ENCODE results near the gene HPCAL1. TPM values are rescaled to one million over a fixed set of nuclear protein-coding genes. Genes with fewer than 3 reads are reported as not detected.

HPCAL1 gene
- total and polyA plus RNA-seq, 2 donors (not counting 3 experiments of a cell fraction or from before 2014, with no cell fraction given), result 56.5 to 77.4 TPM

GRCh38 chr2:10279946-10280463, 22.7 kb upstream of the HPCAL1 start:
- H3K4me1 ChIP-seq (ENCODE audit: control insufficient read depth, extremely low read depth, insufficient read depth, low read length), result peaks cover 17% of the 10 kb centered on the region
- no peaks in the 10 kb centered on the region for H4K20me1 ChIP-seq (replicated peaks; ENCODE audit: control insufficient read depth, extremely low read depth, insufficient read depth, low read length)
- H3K4me2 ChIP-seq (ENCODE audit: insufficient read depth, low read length), result no peak overlapping the region
- dilution Hi-C loops (cut with MboI; ENCODE audit: extremely low pct_ligation_motif_present, low sequenced_read_pairs) (no loop called here), intact Hi-C loops (cut with micrococcal nuclease) (no loop called here)
- no peaks in the 10 kb centered on the region for H3K36me3 ChIP-seq (ENCODE audit: control insufficient read depth in 2 of 2, extremely low read depth in 1 of 2, insufficient read depth in 2 of 2, low read length in 2 of 2)
- no peak overlapping the region for H2AFZ ChIP-seq (ENCODE audit: low read depth, low read length)
- DNase-seq (ENCODE audit: low read depth, low spot score) (no peak), FAIRE-seq (no peak)
- ChIA-PET CTCF (interaction anchor here (0.8 to 1.4 kb wide), 3 partner anchors 124 to 155 kb away, joined by 3 to 4 read pairs (median 3); no protein-coding TSS in a partner anchor), POLR2A (no interaction called here)
- TF ChIP-seq, protein P1, sequence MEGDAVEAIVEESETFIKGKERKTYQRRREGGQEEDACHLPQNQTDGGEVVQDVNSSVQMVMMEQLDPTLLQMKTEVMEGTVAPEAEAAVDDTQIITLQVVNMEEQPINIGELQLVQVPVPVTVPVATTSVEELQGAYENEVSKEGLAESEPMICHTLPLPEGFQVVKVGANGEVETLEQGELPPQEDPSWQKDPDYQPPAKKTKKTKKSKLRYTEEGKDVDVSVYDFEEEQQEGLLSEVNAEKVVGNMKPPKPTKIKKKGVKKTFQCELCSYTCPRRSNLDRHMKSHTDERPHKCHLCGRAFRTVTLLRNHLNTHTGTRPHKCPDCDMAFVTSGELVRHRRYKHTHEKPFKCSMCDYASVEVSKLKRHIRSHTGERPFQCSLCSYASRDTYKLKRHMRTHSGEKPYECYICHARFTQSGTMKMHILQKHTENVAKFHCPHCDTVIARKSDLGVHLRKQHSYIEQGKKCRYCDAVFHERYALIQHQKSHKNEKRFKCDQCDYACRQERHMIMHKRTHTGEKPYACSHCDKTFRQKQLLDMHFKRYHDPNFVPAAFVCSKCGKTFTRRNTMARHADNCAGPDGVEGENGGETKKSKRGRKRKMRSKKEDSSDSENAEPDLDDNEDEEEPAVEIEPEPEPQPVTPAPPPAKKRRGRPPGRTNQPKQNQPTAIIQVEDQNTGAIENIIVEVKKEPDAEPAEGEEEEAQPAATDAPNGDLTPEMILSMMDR (IDR thresholded peaks at IDR 0.05; ENCODE audit: extremely low read depth in 1 of 2, insufficient read depth in 1 of 2, low read depth in 1 of 2, low read length in 2 of 2), result no peak
- TF ChIP-seq EZH2 (IDR thresholded peaks at IDR 0.05; ENCODE audit: borderline replicate concordance, low read depth, low read length, severe bottlenecking) (no peak), POLR2A (IDR thresholded peaks at IDR 0.05; ENCODE audit: low read depth, low read length) (no peak), JUN (IDR thresholded peaks at IDR 0.05; ENCODE audit: borderline replicate concordance, insufficient read depth, insufficient read length, low read depth) (no peak), GATA2 (IDR thresholded peaks at IDR 0.05; ENCODE audit: insufficient read depth, insufficient read length, low read depth, low read length) (no peak), MAX (IDR thresholded peaks at IDR 0.05; ENCODE audit: insufficient read depth, insufficient read length) (no peak), POLR2AphosphoS5 (IDR thresholded peaks at IDR 0.05; ENCODE audit: insufficient read depth, low read depth, low read length) (no peak), FOS (IDR thresholded peaks at IDR 0.05; ENCODE audit: borderline replicate concordance, insufficient read depth, low read length) (no peak), MYC (IDR thresholded peaks at IDR 0.05; ENCODE audit: low read depth, low read length) (no peak)
- no peaks in the 10 kb centered on the region for H3K9me3 ChIP-seq (replicated peaks; ENCODE audit: control insufficient read depth, insufficient read depth, low read length)
- no peaks in the 10 kb centered on the region for H3K9me1 ChIP-seq (replicated peaks; ENCODE audit: control insufficient read depth, extremely low read depth, insufficient read depth, low read length)
- BruUV-seq (replicated peaks), result no TSS peak
- H3K79me2 ChIP-seq (ENCODE audit: control insufficient read depth, insufficient read depth, low read length), result no peaks in the 10 kb centered on the region
- H3K9ac ChIP-seq (replicated peaks; ENCODE audit: extremely low read depth, insufficient read depth, low read length), result no peak overlapping the region
- H3K27me3 ChIP-seq (ENCODE audit: control insufficient read depth in 2 of 2, insufficient read depth in 2 of 2, low read length in 2 of 2), result no peaks in the 10 kb centered on the region
- H3K4me3 ChIP-seq (replicated peaks in 1 of 3; ENCODE audit: insufficient read depth in 1 of 3, low read depth in 1 of 3, low read length in 3 of 3), result no peak overlapping the region
- no peak overlapping the region for H3K27ac ChIP-seq (ENCODE audit: insufficient read depth, low read depth, low read length)

Data from endothelial cell of umbilical vein (primary cell).